Endothelial cell of umbilical vein (primary cell): ENCODE measurements around the gene HMGCS2. TPM values are rescaled to one million over a fixed set of nuclear protein-coding genes. Genes with fewer than 3 reads are reported as not detected.

Experiments used
- BruUV-seq: library from RNA; stranded (reverse); fragments of 400-500 nt; replicated peaks from 2 replicates; lab custom pipeline; 2021; lab: Mats Ljungman, UMichigan
- CTCF ChIA-PET: fragments of 300-600, 350-600 bp; sonication (Branson Sonifier 250); formaldehyde crosslinking; loops from one replicate; lab custom pipeline; 2021; ENCODE audit warnings: antibody characterized with exemption, inconsistent platforms; lab: Charles Lee
- POLR2A ChIA-PET: fragments of 300-600, 350-600 bp; sonication (Branson Sonifier 250); formaldehyde crosslinking; loops from one replicate; lab custom pipeline; 2021; ENCODE audit warnings: antibody characterized with exemption, inconsistent platforms; lab: Charles Lee
- DNase-seq: peaks from one replicate; pipeline ENCODE4 v3.0.0-alpha.2; 2011; ENCODE audit warnings: low read depth, low spot score
- FAIRE-seq: peaks from 2 replicates; lab custom pipeline; 2011; peaks lifted over from hg19 to GRCh38; lab: Jason Lieb, UNC
- H2AFZ ChIP-seq: 2 replicates; pipeline ENCODE4 v1.6.0; 2012; ENCODE audit warnings: low read depth, low read length, control low read depth, inconsistent platforms
- H3K27ac ChIP-seq: 2 replicates; pipeline ENCODE4 v1.5.1; 2011; ENCODE audit warnings: low read depth, mild to moderate bottlenecking, control low read depth, low read length, moderate library complexity; ENCODE audit not compliant: insufficient read depth
- H3K27me3 ChIP-seq, 2 experiments: 2 replicates each; pipeline versions ENCODE4 v1.6.0 to v1.6.1; 2011; ENCODE audit warnings: low read length in 2 of 2, mixed read lengths in 1 of 2; ENCODE audit not compliant: control insufficient read depth in 2 of 2, insufficient read depth in 2 of 2
- H3K36me3 ChIP-seq, 2 experiments: 2 replicates in 1 of 2; 3 replicates in 1 of 2; pipeline ENCODE4 v1.5.1; 2011; ENCODE audit warnings: low read length in 2 of 2, mild to moderate bottlenecking in 1 of 2, moderate library complexity in 1 of 2; ENCODE audit not compliant: control insufficient read depth in 2 of 2, insufficient read depth in 2 of 2; ENCODE audit errors: extremely low read depth in 1 of 2
- H3K4me1 ChIP-seq: 3 replicates; pipeline ENCODE4 v1.5.1; 2011; ENCODE audit warnings: mild to moderate bottlenecking, low read length; ENCODE audit not compliant: control insufficient read depth, insufficient read depth; ENCODE audit errors: extremely low read depth
- H3K4me2 ChIP-seq: 2 replicates; pipeline ENCODE4 v1.6.1; 2011; ENCODE audit warnings: low read length, control low read depth, mixed read lengths; ENCODE audit not compliant: insufficient read depth
- H3K4me3 ChIP-seq, 3 experiments: fragments of 200-600 bp in 1 of 3; sonication (generic), shearing (Covaris generic) in 1 of 3; replicated peaks in 1 of 3; 2 replicates each; pipeline ENCODE4 v1.5.1; 2011 to 2016; ENCODE audit warnings: control low read depth in 3 of 3, low read length in 3 of 3, mild to moderate bottlenecking in 2 of 3, inconsistent platforms in 1 of 3, low read depth in 1 of 3, moderate library complexity in 1 of 3; ENCODE audit not compliant: insufficient read depth in 1 of 3
- H3K79me2 ChIP-seq: 2 replicates; pipeline ENCODE4 v1.6.0; 2012; ENCODE audit warnings: low read length, inconsistent platforms; ENCODE audit not compliant: control insufficient read depth, insufficient read depth
- H3K9ac ChIP-seq: replicated peaks from 2 replicates; pipeline ENCODE3; 2011; ENCODE audit warnings: low read length, control low read depth; ENCODE audit not compliant: insufficient read depth; ENCODE audit errors: extremely low read depth
- H3K9me1 ChIP-seq: replicated peaks from 3 replicates; pipeline ENCODE4 v1.6.0; 2011; ENCODE audit warnings: mild to moderate bottlenecking, low read length; ENCODE audit not compliant: control insufficient read depth, insufficient read depth; ENCODE audit errors: extremely low read depth
- H3K9me3 ChIP-seq: replicated peaks from 2 replicates; pipeline ENCODE4 v1.5.1; 2012; ENCODE audit warnings: low read length, inconsistent platforms; ENCODE audit not compliant: control insufficient read depth, insufficient read depth
- H4K20me1 ChIP-seq: replicated peaks from 2 replicates; pipeline ENCODE3; 2011; ENCODE audit warnings: mild to moderate bottlenecking, low read length; ENCODE audit not compliant: control insufficient read depth, insufficient read depth; ENCODE audit errors: extremely low read depth
- CTCF ChIP-seq, 2 donors: IDR thresholded peaks; 1 replicate in 1 of 2; 2 replicates in 1 of 2; pipeline ENCODE4 v1.5.1; 2011; ENCODE audit warnings: low read length in 2 of 2, mild to moderate bottlenecking in 2 of 2, moderate library complexity in 2 of 2, control low read depth in 1 of 2, inconsistent platforms in 1 of 2, low read depth in 1 of 2; ENCODE audit not compliant: insufficient read depth in 1 of 2; ENCODE audit errors: extremely low read depth in 1 of 2
- EZH2 ChIP-seq: IDR thresholded peaks from 2 replicates; pipeline ENCODE4 v1.6.1; 2012; ENCODE audit warnings: borderline replicate concordance, low read depth, mild to moderate bottlenecking, moderate library complexity, low read length, inconsistent platforms; ENCODE audit not compliant: severe bottlenecking
- FOS ChIP-seq: IDR thresholded peaks from 2 replicates; pipeline ENCODE4 v1.6.1; 2011; ENCODE audit warnings: mild to moderate bottlenecking, low read length, moderate library complexity, borderline replicate concordance; ENCODE audit not compliant: insufficient read depth
- GATA2 ChIP-seq: IDR thresholded peaks from 2 replicates; pipeline ENCODE4 v1.7.0; 2011; ENCODE audit warnings: low read depth, mild to moderate bottlenecking, moderate library complexity, mixed read lengths, low read length; ENCODE audit not compliant: insufficient read length, insufficient read depth
- JUN ChIP-seq: IDR thresholded peaks from 2 replicates; pipeline ENCODE4 v1.6.1; 2011; ENCODE audit warnings: borderline replicate concordance, low read depth; ENCODE audit not compliant: insufficient read length, insufficient read depth
- MAX ChIP-seq: IDR thresholded peaks from 2 replicates; pipeline ENCODE4 v1.6.1; 2011; ENCODE audit not compliant: insufficient read depth, insufficient read length
- MYC ChIP-seq: IDR thresholded peaks from one replicate; pipeline ENCODE4 v1.6.1; 2011; ENCODE audit warnings: mild to moderate bottlenecking, low read depth, low read length
- POLR2A ChIP-seq: IDR thresholded peaks from 2 replicates; pipeline ENCODE4 v1.6.1; 2012; ENCODE audit warnings: low read depth, mild to moderate bottlenecking, control low read depth, low read length
- POLR2AphosphoS5 ChIP-seq: IDR thresholded peaks from 2 replicates; pipeline ENCODE4 v1.6.1; 2012; ENCODE audit warnings: low read depth, mild to moderate bottlenecking, control low read depth, low read length, moderate library complexity; ENCODE audit not compliant: insufficient read depth
- dilution Hi-C: fragments of 300-500 bp; cut with MboI; formaldehyde crosslinking; loops from one replicate; pipeline ENCODE4 v1.15.0; 2019; ENCODE audit warnings: low sequenced_read_pairs; ENCODE audit not compliant: extremely low pct_ligation_motif_present
- intact Hi-C: fragments of 100-400 bp; cut with micrococcal nuclease; formaldehyde crosslinking; loops from one replicate; pipeline ENCODE4 v1.10.0; 2022
- polyA plus RNA-seq, 4 experiments: library from polyadenylated mRNA; depleted of rRNA in 3 of 4; stranded (reverse) in 3 of 4; unstranded in 1 of 4; fragments of >200 nt; gene quantifications; 2 replicates each; pipeline versions ENCODE4 v1.2.1 to v1.2.3, GENCODE V29; 2011 to 2012; ENCODE audit warnings: missing spikeins in 1 of 4
- total RNA-seq: library from RNA; stranded (reverse); gene quantifications from 2 replicates; pipeline ENCODE4 v1.2.3, GENCODE V29; 2021

Gene HMGCS2
- total and polyA plus RNA-seq, 2 donors (not counting 3 experiments of a cell fraction or from before 2014, with no cell fraction given) = not detected

- H3K9me1 ChIP-seq = no peaks in the 10 kb centered on the region
- H3K9ac ChIP-seq = no peak overlapping the region
- H3K27ac ChIP-seq = no peak overlapping the region
- H2AFZ ChIP-seq = no peak overlapping the region
- peaks cover 2% of the 10 kb centered on the region for H3K4me1 ChIP-seq
- ChIA-PET POLR2A (no interaction called here), CTCF (interaction anchor here (0.9 kb wide), 1 partner anchor 10 kb away, joined by 3 read pairs; no protein-coding TSS in a partner anchor)
- H3K36me3 ChIP-seq = no peaks in the 10 kb centered on the region
- TF ChIP-seq MAX (no peak), FOS (no peak), POLR2AphosphoS5 (no peak), GATA2 (no peak), EZH2 (no peak), CTCF (IDR thresholded peaks at IDR 0.05; ENCODE audit: extremely low read depth in 1 of 2, insufficient read depth in 1 of 2, low read depth in 1 of 2, low read length in 2 of 2) (no peak), POLR2A (no peak), MYC (no peak), JUN (no peak)
- no peak overlapping the region for H3K4me3 ChIP-seq
- H4K20me1 ChIP-seq = no peaks in the 10 kb centered on the region
- no peak for FAIRE-seq
- intact Hi-C loops (no loop called here), dilution Hi-C loops (no loop called here)
- BruUV-seq = no TSS peak
- H3K27me3 ChIP-seq = no peaks in the 10 kb centered on the region
- no peak overlapping the region for H3K4me2 ChIP-seq
- no peaks in the 10 kb centered on the region for H3K9me3 ChIP-seq
- DNase-seq = no peak
- H3K79me2 ChIP-seq = peaks cover 19% of the 10 kb centered on the region
Observed at GRCh38 chr1:119718409-119718808, 50.3 kb downstream of the HMGCS2 start.
